ENCODE measurements around the gene ZNRF3. TPM values are rescaled to one million over a fixed set of nuclear protein-coding genes. Genes with fewer than 3 reads are reported as not detected.

Gene ZNRF3
- total RNA-seq, 1 donor from 2014 or later = 18.5 TPM

DNA sequence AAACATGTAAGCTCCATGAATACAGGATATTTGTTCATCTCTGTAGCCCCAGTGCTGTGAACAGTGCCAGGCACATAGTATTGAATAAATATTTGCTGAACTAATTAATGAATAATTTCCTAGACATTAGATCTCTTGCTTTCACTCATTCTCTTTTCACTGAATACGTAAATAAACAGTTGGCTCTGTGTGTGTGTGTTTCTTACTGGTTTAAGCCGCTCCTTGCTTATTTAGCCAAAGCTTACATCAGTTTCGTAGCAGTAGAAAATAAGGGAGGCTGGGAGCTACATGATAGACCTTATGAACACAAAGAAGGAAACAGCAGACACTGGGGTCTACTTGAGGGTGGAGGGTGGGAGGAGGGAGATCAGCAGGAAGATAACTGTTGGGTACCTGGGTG lies 206.7 kb downstream of the ZNRF3 start:
- H3K27ac Mint-ChIP-seq (ENCODE audit: unreplicated experiment) = no peak overlapping the region
- no peaks in the 10 kb centered on the region for H3K27me3 Mint-ChIP-seq (ENCODE audit: low read depth)
- H3K4me3 Mint-ChIP-seq = no peak overlapping the region
- no peaks in the 10 kb centered on the region for H3K9me3 Mint-ChIP-seq
- H3K4me1 Mint-ChIP-seq = peaks cover 4% of the 10 kb centered on the region
- no peak for TF ChIP-seq CTCF (conservative IDR thresholded peaks at IDR 0.05)
- no peaks in the 10 kb centered on the region for H3K36me3 Mint-ChIP-seq (ENCODE audit: low read depth)
- DNase-seq (ENCODE audit: low read depth, low spot score) = no peak

DNA sequence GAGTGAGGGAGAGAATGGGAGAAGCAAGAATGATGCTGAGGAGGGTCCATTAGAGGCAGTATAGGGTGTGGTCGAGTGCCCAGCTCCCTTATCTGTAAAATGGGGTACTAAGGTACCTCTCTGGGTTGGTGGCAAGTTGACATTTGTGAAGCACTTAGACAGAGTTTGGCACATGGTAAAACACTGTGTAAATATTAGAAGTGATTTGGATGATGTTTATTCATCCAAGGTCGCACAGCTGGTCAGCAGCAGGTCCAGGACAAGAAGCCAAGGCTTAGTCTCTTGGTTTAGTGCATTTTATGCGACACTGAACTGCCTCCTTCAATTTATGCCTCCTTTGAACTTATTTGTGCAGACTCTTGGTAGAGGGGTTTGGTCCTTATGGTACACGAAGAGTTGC lies 208.9 kb downstream of the ZNRF3 start:
- H3K4me1 Mint-ChIP-seq = peaks cover 17% of the 10 kb centered on the region
- DNase-seq (ENCODE audit: low read depth, low spot score) = no peak
- H3K4me3 Mint-ChIP-seq = no peak overlapping the region
- no peaks in the 10 kb centered on the region for H3K36me3 Mint-ChIP-seq (ENCODE audit: low read depth)
- H3K27me3 Mint-ChIP-seq (ENCODE audit: low read depth) = no peaks in the 10 kb centered on the region
- no peaks in the 10 kb centered on the region for H3K9me3 Mint-ChIP-seq
- H3K27ac Mint-ChIP-seq (ENCODE audit: unreplicated experiment) = no peak overlapping the region
- TF ChIP-seq CTCF (conservative IDR thresholded peaks at IDR 0.05) = no peak

GRCh38 chr22:29093030-29093429 lies 209.7 kb downstream of the ZNRF3 start:
- H3K27ac Mint-ChIP-seq (ENCODE audit: unreplicated experiment) = no peak overlapping the region
- no peaks in the 10 kb centered on the region for H3K27me3 Mint-ChIP-seq (ENCODE audit: low read depth)
- TF ChIP-seq CTCF (conservative IDR thresholded peaks at IDR 0.05) = no peak
- H3K4me3 Mint-ChIP-seq = no peak overlapping the region
- no peak for DNase-seq (ENCODE audit: low read depth, low spot score)
- H3K4me1 Mint-ChIP-seq = peaks cover 22% of the 10 kb centered on the region
- no peaks in the 10 kb centered on the region for H3K9me3 Mint-ChIP-seq
- H3K36me3 Mint-ChIP-seq (ENCODE audit: low read depth) = no peaks in the 10 kb centered on the region

DNA sequence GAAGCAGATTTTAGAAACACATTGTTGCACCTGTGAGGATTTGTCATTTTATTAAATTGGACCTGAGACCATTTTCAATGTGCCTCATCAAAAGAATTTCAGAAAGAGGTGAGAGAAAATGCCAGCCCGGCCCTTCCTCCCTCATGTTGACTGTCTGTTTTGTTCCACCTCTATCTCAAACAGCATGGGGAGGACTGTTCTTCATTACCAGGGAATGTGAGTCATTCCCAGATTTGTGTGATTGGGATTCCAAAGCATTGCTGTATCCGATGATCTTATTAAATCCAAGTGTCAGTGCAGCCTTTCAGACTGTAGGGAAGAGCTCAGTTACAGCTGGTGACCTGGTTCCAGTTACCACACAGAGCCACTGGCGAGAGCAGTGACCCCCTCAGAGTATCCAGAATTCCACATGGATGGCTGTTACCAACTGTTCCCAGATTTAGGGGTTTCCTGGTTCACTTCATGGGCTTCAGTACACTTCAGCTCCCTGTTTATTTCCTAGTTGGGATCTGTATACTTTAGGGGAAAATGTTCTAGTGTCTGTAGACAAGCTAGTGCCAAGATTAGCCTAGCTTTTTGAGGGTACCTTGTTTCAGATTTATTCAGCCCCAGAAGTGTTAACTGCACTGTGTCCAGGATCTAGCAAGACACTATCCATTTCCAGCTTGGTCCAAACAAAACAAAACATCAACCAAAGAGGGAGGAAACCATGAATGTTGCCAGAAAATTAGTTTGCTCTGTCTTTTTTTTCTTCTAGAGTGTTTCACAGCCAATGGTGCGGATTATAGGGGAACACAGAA lies 210.3 kb downstream of the ZNRF3 start:
- no peak overlapping the region for H3K4me3 Mint-ChIP-seq
- no peak for DNase-seq (ENCODE audit: low read depth, low spot score)
- peak overlapping the region; percentile 23 for H3K27ac Mint-ChIP-seq (ENCODE audit: unreplicated experiment)
- no peaks in the 10 kb centered on the region for H3K36me3 Mint-ChIP-seq (ENCODE audit: low read depth)
- no peak for TF ChIP-seq CTCF (conservative IDR thresholded peaks at IDR 0.05)
- H3K4me1 Mint-ChIP-seq = peaks cover 22% of the 10 kb centered on the region
- no peaks in the 10 kb centered on the region for H3K9me3 Mint-ChIP-seq
- H3K27me3 Mint-ChIP-seq (ENCODE audit: low read depth) = no peaks in the 10 kb centered on the region

DNA sequence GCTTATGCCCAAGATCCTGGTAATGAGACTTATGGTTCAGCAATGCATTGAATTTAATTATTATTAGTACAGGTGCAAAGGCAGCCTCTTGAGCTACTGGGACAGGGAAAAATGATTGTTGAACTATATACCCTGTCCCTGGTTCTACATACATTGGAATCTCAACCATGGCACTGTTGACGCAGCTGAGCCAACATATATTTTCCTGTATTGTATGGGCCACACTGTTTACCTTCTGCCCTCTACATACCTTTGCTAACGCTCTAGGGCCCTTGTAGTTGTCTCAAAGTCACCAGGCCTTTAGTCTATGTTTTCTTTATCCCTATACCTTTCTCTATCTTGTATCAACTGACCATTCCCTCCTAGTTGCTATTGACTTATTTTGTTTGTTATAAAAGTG lies 212.1 kb downstream of the ZNRF3 start:
- no peak overlapping the region for H3K4me3 Mint-ChIP-seq
- H3K9me3 Mint-ChIP-seq = no peaks in the 10 kb centered on the region
- TF ChIP-seq CTCF (conservative IDR thresholded peaks at IDR 0.05) = no peak
- H3K36me3 Mint-ChIP-seq (ENCODE audit: low read depth) = no peaks in the 10 kb centered on the region
- no peak overlapping the region for H3K27ac Mint-ChIP-seq (ENCODE audit: unreplicated experiment)
- DNase-seq (ENCODE audit: low read depth, low spot score) = no peak
- H3K4me1 Mint-ChIP-seq = peaks cover 18% of the 10 kb centered on the region
- H3K27me3 Mint-ChIP-seq (ENCODE audit: low read depth) = no peaks in the 10 kb centered on the region

Measured in neural crest cell (in vitro differentiated cells).